Heart left ventricle (tissue), 16 donors: Measurements from ENCODE around the gene IFT80. TPM values are rescaled to one million over a fixed set of nuclear protein-coding genes. Genes with fewer than 3 reads are reported as not detected.

ENCODE experiments used
- ATAC-seq, 4 donors: fragments of 200-7000 bp; cut with Tn5 transposase; one replicate each; pipeline ENCODE4 v1.9.1; 2020 to 2022; ENCODE audit warnings: moderate library complexity in 4 of 4, mild to moderate bottlenecking in 3 of 4, moderate number of reproducible peaks in 1 of 4
- DNase-seq, 5 donors: peaks; one replicate each; pipeline ENCODE4 v3.0.0-alpha.2; 2020
- H3K27ac ChIP-seq, 12 donors: fragments of 200-600 bp; sonication (generic) in 4 of 12; one replicate each; pipeline versions ENCODE4 v1.5.0 to v1.8.0; 2016 to 2022; ENCODE audit warnings: mild to moderate bottlenecking in 2 of 12
- H3K27me3 ChIP-seq, 9 donors: fragments of 200-600 bp; sonication (generic) in 2 of 9; one replicate each; pipeline versions ENCODE4 v1.5.1 to v1.8.0; 2016 to 2022; ENCODE audit warnings: mild to moderate bottlenecking in 3 of 9
- H3K36me3 ChIP-seq, 9 donors: fragments of 200-600 bp; sonication (generic) in 2 of 9; one replicate each; pipeline versions ENCODE4 v1.5.0 to v1.8.0; 2018 to 2022; ENCODE audit warnings: mild to moderate bottlenecking in 2 of 9
- H3K4me1 ChIP-seq, 12 donors: fragments of 200-600 bp; sonication (generic) in 4 of 12; one replicate each; pipeline versions ENCODE4 v1.5.0 to v1.8.0; 2016 to 2022; ENCODE audit warnings: mild to moderate bottlenecking in 3 of 12
- H3K4me3 ChIP-seq, 12 donors: fragments of 200-600 bp; sonication (generic) in 4 of 12; one replicate each; pipeline versions ENCODE4 v1.5.0 to v1.8.0; 2017 to 2022; ENCODE audit warnings: mild to moderate bottlenecking in 9 of 12, moderate library complexity in 4 of 12
- H3K9me3 ChIP-seq, 12 donors: fragments of 200-600 bp; sonication (generic) in 4 of 12; one replicate each; pipeline versions ENCODE4 v1.5.0 to v1.8.0; 2016 to 2022; ENCODE audit warnings: mild to moderate bottlenecking in 1 of 12
- CTCF ChIP-seq, 12 donors: fragments of 200-600 bp; sonication (generic) in 4 of 12; IDR thresholded peaks; one replicate each; pipeline versions ENCODE4 v1.5.0 to v1.8.0; 2018 to 2022; ENCODE audit warnings: antibody characterized with exemption in 12 of 12, mild to moderate bottlenecking in 5 of 12
- POLR2A ChIP-seq, 2 donors: fragments of 450-650 bp; IDR thresholded peaks; one replicate each; pipeline ENCODE4 v1.6.1; 2017; ENCODE audit warnings: antibody characterized with exemption in 2 of 2, mild to moderate bottlenecking in 2 of 2, moderate library complexity in 2 of 2
- WGBS, 4 donors: extraction: QIAGEN DNeasy Blood & Tissue Kit in 2 of 4; methylation state at CpG; one replicate each; pipeline versions ENCODE4 v1.1.5 to v1.1.7; 2013 to 2018; 5-methylcytosine and 5-hydroxymethylcytosine counted together
- intact Hi-C, 10 donors: fragments of 100-400 bp; cut with DNase I; formaldehyde crosslinking; loops; one replicate each; pipeline versions ENCODE4 v1.11.1 to v1.14.2; 2022
- polyA plus RNA-seq, 2 donors: library from polyadenylated mRNA; stranded (reverse); fragments of 200-250 nt; gene quantifications; one replicate each; pipeline ENCODE4 v1.2.3, GENCODE V29; 2013
- total RNA-seq, 9 donors: library from RNA; depleted of rRNA in 2 of 9; stranded (reverse); fragments of >200 nt in 2 of 9; fragmentation: NEBNext Ultra II Directional in 3 of 9; extraction: Animal tissue kit (Norgen Biotek cat#: 25700) in 3 of 9; gene quantifications; one replicate each; pipeline versions ENCODE4 v1.1.0 to v1.2.4, GENCODE V29; 2016 to 2023
- donor health status: ischemic (EF 13 %, LVEDD 7.1; RV severe dilation, severe dysfunction).
- donor health status: healthy with polysubstance abuse.
- donor health status: DM: no; HTN: yes; CAD: no.
- donor health status: DM: no; HTN: no; CAD: no.
- donor health status: ischemic (EF 25% LVEDD 6.9; RV normal size, moderate dysfunction).
- donor health status: ischemic (EF 25% LVEDD 5.7; RV mildly dilated, moderate dysfunction).
- donor health status: healthy.
- donor health status: DM: yes; HTN: yes; CAD: no.
- donor health status: ischemic (EF 35%, LVEDD 5.7; RV mildly dilated, moderate dysfunction).
- donor health status: nonischemic (EF 11% LVEDD 7.7; RV severe dilation, severe dysfunction).
- donor health status: DM: yes; HTN: yes; CAD: no.
- donor health status: PGD.
- donor health status: ischemic (EF 29% LVEDD 5.4; RV normal size, mild dysfunction).
- donor health status: nonischemic (EF 23%, LVEDD 6.1; RV moderate dilation, normal function).

Gene IFT80
- total and polyA plus RNA-seq, 11 donors, result 6.2 to 18.6 (median 10.5) TPM

GRCh38 chr3:160444411-160444810, 45.4 kb upstream of the IFT80 start:
- Histone ChIP-seq H3K27ac (no peak overlapping the region), H3K27me3 (peaks cover 0 to 14% (median 6%) of the 10 kb centered on the region in 9 donors), H3K4me1 (peaks cover 0 to 8% (median under 1%) of the 10 kb centered on the region in 12 donors), H3K9me3 (peaks cover 0 to under 1% (median 0%) of the 10 kb centered on the region in 12 donors), H3K4me3 (no peak overlapping the region), H3K36me3 (no peaks in the 10 kb centered on the region)
- intact Hi-C loops, result no loop called here
- WGBS, 4 donors, result 94 to 100% (median 98%) methylated on average over 1 of the region's 1 CpG
- ATAC-seq, result no peak
- no peak for DNase-seq
- TF ChIP-seq CTCF (IDR thresholded peaks at IDR 0.05) (no peak), POLR2A (IDR thresholded peaks at IDR 0.05) (no peak)

GRCh38 chr3:160440687-160441086, 41.7 kb upstream of the IFT80 start:
- no peak overlapping the region for H3K4me3 ChIP-seq
- TF ChIP-seq POLR2A (IDR thresholded peaks at IDR 0.05) (no peak), CTCF (IDR thresholded peaks at IDR 0.05) (no peak)
- intact Hi-C loops, result no loop called here
- no peaks in the 10 kb centered on the region for H3K27me3 ChIP-seq
- WGBS, 4 donors, result 97 to 98% (median 98%) methylated on average over 7 of the region's 7 CpGs
- DNase-seq, result no peak
- H3K4me1 ChIP-seq, result no peaks in the 10 kb centered on the region
- ATAC-seq, result no peak
- no peak overlapping the region for H3K27ac ChIP-seq
- no peaks in the 10 kb centered on the region for H3K9me3 ChIP-seq
- H3K36me3 ChIP-seq, result peaks cover 0 to 7% (median 0%) of the 10 kb centered on the region in 9 donors

- intact Hi-C loops, result no loop called here
- no peak for TF ChIP-seq POLR2A (IDR thresholded peaks at IDR 0.05)
- no peak for TF ChIP-seq CTCF (IDR thresholded peaks at IDR 0.05)
- 74 to 94% (median 93%) methylated on average over 5 of the region's 5 CpGs for WGBS, 4 donors
- Histone ChIP-seq H3K4me3 (no peak overlapping the region), H3K27me3 (no peaks in the 10 kb centered on the region), H3K36me3 (peaks cover 0 to 43% (median 33%) of the 10 kb centered on the region in 9 donors), H3K27ac (no peak overlapping the region), H3K9me3 (no peaks in the 10 kb centered on the region), H3K4me1 (no peaks in the 10 kb centered on the region)
- no peak for ATAC-seq
- DNase-seq, result no peak
Observed at GRCh38 chr3:160437083-160437455, 38.0 kb upstream of the IFT80 start.

GRCh38 chr3:160435747-160436146, 36.7 kb upstream of the IFT80 start:
- Histone ChIP-seq H3K9me3 (no peaks in the 10 kb centered on the region), H3K27ac (no peak overlapping the region), H3K36me3 (peaks cover 0 to 57% (median 46%) of the 10 kb centered on the region in 9 donors), H3K27me3 (no peaks in the 10 kb centered on the region), H3K4me1 (no peaks in the 10 kb centered on the region), H3K4me3 (no peak overlapping the region)
- TF ChIP-seq CTCF (IDR thresholded peaks at IDR 0.05) (no peak), POLR2A (IDR thresholded peaks at IDR 0.05) (no peak)
- WGBS, 4 donors, result 88 to 97% (median 91%) methylated on average over 1 of the region's 1 CpG
- DNase-seq (no peak), ATAC-seq (no peak)
- intact Hi-C loops, result no loop called here
